HG03342 (cell line): ENCODE data around the gene ADORA2A.

Experiments
- ATAC-seq: cut with Tn5 transposase; IDR thresholded peaks from one replicate; pipeline ENCODE4 v1.9.1; 2021; ENCODE audit warnings: mild to moderate bottlenecking, moderate library complexity; ENCODE audit not compliant: unreplicated experiment

The ADORA2A gene

DNA sequence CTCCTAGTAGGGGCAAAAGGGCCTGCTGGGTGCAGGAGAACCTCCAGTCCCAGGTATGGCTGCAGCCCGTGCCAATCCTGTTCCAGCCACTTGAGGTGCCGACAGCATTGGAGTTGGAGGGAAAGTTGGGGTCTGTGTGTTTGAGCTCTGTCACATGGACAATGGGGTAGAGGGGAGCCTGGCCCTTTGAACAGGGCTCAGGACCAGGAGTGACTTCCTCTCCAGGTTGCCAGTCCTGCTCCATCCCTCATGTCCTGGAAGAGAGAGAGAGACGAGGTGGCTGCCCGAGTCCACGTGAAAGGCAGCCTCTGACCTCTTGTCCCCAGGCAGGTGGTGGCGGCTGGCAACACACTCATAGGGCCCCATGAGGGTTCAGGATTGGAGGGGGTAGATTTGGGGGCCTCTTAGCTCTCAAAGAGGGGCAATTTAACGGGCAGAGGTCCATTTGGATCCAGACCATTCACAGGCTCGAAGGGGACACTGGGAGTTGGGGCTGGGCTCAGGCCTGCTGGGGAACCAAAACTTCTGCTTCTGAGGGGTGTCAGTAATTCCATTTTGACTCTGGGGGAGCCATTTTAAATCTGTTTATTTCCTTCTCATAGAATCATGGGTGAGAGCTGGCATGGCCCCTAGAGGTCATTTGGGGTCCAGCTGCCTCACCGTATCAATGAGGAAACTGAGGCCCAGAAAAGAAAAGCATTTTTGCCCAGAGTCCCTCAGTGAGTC lies 4.1 kb downstream of the ADORA2A start:
- ATAC-seq, result no peak

DNA sequence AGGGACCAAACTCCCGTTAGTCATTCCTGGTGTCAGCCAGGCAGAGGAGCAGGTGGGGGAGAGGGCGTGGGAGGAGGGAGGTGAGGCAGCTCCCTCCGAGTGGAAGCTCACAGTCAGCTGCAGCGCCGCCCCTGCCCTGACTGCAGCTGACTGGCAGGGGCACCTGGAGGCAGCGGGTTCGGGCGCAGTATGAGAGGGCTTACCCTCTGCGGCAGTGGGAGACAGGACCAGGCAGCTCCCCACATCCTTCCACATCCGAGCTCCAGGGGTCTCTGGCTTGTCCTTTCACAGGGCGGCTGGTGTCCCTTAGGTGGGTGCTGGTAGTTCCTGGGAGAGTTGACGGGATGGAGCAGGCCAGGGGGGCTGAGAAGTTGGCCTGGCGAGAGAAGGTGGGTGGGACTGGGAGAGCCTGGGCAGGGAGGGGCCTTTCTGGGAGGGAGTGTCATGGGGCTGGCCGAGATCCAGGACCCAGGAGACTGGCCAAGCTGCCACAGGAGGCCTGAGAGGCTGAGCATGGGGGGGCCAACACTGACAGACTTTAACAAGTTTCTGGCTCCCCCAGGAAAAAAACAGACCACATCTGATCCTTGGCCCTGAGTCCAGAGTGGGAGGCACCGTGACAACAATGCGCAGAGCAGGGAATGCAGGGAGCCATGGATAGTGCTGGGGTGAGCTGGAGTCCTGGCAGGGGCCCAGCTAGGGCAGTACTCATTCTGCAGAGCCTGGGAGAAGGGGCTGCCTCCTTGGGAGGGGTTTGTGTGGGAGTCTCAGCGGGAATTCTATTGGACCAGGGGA lies 4.9 kb downstream of the ADORA2A start:
- ATAC-seq, result no peak

DNA sequence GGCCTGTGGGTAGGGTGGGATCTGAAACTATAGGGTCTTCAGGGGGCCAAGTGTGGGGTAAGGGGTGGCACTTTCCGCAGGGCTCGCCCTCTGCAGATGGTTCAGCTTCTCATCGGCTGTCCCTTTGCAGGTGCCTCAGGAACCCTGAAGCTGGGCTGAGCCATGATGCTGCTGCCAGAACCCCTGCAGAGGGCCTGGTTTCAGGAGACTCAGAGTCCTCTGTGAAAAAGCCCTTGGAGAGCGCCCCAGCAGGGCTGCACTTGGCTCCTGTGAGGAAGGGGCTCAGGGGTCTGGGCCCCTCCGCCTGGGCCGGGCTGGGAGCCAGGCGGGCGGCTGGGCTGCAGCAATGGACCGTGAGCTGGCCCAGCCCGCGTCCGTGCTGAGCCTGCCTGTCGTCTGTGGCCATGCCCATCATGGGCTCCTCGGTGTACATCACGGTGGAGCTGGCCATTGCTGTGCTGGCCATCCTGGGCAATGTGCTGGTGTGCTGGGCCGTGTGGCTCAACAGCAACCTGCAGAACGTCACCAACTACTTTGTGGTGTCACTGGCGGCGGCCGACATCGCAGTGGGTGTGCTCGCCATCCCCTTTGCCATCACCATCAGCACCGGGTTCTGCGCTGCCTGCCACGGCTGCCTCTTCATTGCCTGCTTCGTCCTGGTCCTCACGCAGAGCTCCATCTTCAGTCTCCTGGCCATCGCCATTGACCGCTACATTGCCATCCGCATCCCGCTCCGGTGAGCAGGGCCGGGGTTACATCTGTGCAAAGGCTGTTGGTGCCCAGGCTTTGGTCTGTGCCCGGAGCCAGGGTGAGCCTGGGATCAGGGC lies 5.8 kb downstream of the ADORA2A start:
- no peak for ATAC-seq

DNA sequence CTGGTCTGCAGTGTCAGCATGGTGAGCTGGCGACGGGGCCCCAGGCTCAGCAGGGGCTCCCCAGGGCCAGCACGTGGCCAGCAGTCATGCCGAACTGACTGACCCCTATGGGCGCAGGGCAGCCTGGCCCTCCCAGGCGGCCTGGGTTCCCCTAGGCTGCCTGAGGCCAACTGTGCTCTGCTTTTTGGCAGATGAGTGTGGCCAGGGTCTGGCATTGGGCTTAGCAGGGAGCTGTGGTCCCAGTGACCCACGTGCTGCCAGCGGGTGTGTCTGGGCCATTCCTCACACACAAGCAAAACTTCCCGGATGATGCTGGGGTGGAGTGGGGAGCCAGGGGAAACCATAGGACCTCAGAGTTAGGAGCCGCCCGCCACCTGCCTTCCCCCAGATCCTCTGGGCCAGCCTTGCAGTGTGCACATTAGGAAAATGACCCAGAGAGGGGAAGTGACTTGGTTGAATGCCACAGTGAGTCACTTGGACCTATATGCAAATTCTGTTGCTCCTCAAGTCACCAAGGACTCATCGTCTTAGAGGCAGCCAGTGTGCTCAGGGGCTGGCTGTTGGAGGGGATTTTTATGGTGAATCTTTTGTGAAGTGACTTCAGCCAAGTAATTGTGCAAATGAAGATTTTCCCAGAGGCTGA lies 6.5 kb downstream of the ADORA2A start:
- ATAC-seq, result peak; percentile 66

DNA sequence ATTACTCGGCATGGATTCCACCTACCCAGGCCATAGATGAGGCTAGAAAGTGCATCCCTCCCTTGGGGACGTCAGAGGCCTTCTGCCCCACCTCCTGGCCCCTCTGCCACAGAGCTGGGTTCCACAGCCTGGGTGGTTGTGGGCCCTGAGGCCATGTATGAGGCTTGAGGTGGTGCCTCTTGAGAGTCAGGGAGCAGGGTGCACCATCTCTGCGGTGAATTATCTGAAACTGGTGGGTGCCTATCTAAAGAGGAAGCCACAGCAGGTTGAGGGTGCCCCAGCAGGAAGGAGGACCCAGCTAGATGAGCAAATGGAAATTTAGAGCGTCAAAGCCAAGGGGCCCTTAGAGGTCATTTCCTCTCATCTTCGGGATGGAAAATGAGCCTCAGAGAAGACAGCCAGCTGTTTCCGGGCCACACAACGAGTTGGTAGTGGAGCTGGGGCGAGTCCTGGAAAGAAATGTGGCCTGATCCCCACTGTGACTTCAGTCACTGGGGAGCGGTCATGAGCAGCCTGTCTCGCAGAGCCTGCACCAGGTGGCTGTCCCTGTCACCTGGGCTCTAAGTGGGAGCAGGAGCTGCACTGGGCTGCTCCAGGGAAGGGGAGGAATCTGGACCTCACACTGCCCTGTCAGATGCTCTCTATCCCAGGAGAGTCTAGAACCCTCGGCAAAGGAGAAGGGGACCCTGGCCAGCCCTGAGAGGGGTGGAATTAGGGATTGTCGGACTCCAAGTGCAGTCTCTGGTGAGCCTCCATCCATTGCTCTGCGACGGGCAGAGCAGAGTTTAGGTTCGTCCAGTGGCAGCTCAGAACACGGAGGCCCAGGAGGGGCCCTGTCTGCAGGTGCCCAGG lies 7.3 kb downstream of the ADORA2A start:
- ATAC-seq, result peak; percentile 43

DNA sequence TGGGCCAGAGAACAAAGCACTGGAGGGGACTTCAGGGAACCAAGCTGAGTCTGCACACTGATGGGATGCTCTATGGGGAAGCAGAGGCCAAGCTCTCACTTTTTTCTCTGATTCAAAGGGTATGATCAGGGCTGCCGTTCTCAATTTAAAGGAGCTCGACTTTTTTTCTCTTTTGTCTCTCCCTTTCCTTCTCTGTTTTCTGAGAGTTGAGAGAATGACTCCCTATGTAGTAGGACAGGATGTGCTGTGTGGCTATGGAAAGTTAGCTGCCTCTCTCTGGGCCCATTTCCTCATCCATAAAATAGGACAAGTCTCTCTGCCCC lies 7.9 kb downstream of the ADORA2A start:
- no peak for ATAC-seq

DNA sequence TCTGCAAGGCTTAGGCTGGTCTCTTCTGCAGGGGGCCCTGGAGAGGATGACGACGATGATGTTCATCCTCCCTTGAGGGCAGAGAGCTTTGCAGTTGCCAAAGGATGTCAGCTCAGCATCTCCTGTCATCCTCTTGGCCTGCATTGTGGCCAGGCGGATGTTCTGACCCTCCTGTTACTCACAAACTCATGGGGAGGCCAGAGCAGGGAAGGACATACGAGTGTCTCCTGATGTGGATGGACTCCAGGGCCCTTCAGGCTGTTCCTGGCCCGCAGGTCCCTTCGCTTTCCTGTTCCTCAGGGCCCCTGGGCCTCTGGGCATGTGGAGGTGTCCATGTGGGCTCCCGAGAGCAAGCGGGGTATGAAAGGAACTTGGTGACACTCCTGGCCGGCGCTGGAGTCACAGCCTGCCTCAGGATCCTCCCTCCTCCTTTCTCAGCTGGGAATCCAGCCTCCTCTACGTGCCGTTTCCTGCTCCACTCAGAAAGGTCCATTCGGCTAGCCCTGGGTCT lies 8.5 kb downstream of the ADORA2A start:
- ATAC-seq, result no peak

DNA sequence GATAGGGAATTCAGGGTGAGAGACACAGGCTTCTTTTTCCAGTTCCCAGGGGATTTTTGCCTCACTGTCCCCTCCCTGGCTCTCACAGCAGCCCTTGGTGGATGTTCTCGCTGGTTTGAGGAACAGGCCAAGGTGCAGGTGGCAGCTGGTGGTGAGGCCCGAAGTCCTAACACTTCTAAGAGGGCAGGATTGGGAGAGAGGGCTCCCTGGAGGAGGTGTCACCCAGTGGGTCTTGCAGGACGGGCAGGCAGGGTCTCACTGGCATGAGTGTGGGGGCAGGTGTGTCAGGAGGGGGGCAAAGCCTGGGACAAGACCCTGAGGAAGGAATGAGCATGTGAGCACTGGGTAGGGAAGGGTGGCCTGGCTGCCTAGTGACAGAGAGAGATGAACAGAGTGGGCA lies 9.2 kb downstream of the ADORA2A start:
- ATAC-seq, result no peak

DNA sequence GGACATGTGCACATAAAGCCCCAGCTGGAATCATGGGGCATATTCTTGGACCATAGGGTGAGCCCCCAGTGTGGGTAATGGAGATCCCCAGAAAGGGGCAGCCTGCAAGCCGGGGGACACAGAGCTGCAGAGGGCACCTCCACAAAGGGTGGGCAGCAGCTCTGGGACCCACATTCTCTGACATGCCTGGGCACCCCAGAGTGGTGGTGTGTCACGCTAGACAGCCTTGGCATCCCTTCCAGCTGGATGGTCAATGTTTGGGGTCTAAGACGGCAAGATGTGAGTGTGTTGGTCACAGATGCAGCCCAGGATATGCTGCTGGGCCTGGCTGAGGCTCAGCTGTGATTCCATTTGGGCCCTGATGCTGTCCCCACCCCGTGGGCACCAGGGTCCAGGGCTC lies 9.7 kb downstream of the ADORA2A start:
- ATAC-seq, result no peak

DNA sequence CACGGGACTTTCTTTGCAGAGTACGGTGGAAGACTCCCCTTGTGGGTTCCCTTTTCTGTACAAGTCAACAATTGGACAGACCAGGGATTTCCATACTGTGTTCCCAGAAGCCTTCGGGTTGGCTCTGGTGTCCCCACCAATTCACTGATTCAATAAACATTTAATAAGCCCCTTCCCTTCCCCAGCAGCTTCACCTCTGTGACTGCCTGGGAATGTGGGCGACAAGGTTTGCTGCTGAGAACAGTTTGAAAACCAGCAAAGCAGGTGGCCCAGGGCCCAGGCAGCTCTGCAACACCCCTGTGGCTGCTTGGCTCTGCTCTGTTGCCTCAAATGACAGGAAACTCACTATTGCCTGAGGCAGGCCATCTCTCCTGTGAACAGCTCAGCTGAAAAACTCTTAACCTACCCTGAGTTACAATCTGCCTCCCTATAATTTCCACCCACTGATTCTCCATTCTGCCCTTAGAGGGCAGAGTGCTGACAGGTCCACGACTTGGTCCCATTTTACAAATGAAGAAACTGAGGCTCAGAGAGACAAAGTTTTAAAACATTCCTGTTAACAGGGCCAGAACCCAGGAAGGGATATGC lies 10.4 kb downstream of the ADORA2A start:
- no peak for ATAC-seq

DNA sequence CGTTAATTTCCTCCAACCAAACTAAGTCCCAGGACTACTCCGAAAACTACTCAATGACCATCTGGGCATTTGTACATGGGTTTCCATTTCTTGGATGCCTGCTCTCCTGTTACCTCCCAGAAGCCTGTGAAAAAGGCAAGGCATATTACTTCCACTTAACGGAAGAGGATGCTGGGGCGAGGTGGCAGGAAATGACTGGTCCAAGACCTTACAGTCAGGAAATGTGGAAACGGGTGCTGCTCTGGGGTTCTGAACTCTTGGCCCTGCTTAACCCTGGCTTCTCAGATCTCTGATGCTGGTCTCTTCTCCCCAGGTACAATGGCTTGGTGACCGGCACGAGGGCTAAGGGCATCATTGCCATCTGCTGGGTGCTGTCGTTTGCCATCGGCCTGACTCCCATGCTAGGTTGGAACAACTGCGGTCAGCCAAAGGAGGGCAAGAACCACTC lies 12.9 kb downstream of the ADORA2A start:
- ATAC-seq, result no peak

DNA sequence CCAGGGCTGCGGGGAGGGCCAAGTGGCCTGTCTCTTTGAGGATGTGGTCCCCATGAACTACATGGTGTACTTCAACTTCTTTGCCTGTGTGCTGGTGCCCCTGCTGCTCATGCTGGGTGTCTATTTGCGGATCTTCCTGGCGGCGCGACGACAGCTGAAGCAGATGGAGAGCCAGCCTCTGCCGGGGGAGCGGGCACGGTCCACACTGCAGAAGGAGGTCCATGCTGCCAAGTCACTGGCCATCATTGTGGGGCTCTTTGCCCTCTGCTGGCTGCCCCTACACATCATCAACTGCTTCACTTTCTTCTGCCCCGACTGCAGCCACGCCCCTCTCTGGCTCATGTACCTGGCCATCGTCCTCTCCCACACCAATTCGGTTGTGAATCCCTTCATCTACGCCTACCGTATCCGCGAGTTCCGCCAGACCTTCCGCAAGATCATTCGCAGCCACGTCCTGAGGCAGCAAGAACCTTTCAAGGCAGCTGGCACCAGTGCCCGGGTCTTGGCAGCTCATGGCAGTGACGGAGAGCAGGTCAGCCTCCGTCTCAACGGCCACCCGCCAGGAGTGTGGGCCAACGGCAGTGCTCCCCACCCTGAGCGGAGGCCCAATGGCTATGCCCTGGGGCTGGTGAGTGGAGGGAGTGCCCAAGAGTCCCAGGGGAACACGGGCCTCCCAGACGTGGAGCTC lies 13.5 kb downstream of the ADORA2A start:
- no peak for ATAC-seq

DNA sequence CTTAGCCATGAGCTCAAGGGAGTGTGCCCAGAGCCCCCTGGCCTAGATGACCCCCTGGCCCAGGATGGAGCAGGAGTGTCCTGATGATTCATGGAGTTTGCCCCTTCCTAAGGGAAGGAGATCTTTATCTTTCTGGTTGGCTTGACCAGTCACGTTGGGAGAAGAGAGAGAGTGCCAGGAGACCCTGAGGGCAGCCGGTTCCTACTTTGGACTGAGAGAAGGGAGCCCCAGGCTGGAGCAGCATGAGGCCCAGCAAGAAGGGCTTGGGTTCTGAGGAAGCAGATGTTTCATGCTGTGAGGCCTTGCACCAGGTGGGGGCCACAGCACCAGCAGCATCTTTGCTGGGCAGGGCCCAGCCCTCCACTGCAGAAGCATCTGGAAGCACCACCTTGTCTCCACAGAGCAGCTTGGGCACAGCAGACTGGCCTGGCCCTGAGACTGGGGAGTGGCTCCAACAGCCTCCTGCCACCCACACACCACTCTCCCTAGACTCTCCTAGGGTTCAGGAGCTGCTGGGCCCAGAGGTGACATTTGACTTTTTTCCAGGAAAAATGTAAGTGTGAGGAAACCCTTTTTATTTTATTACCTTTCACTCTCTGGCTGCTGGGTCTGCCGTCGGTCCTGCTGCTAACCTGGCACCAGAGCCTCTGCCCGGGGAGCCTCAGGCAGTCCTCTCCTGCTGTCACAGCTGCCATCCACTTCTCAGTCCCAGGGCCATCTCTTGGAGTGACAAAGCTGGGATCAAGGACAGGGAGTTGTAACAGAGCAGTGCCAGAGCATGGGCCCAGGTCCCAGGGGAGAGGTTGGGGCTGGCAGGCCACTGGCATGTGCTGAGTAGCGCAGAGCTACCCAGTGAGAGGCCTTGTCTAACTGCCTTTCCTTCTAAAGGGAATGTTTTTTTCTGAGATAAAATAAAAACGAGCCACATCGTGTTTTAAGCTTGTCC lies 14.3 kb downstream of the ADORA2A start:
- no peak for ATAC-seq

DNA sequence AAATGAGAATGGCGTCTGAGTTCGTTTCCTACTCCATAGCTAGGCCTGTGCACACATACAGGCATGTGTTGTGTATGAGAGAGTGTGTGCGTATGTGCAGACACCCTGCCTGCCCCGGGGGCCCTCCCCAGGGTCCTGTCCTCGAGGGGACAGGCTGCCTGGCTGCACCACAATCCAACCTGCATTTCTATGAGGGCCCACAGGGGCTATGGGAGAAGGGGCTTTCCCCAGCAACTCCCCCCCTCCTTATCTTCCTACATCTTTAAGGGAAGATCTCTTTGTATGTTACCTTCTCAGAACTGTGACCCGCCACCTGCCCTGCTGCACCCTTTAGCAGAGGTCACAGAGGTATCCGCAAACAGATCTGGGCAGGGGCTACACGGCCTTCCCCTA lies 14.9 kb downstream of the ADORA2A start:
- ATAC-seq, result no peak

DNA sequence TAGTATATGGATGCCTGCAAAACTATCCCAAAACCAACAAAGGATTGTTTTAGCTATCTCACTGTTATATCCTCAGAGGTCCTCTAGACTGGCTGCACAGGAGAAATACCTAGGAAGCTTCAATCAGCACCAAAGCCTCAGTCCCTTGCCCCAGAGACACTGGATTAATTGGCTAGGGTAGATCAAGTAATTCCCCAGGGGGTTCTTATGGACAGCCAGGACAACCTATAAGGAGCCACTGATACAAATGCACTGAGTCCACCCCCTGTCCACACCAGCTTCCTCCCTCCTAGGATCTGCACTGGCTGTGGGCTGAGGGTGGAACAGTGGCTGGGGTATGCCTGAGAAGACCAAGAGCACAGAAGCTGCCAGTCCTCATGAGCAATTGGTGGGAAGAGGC lies 16.3 kb downstream of the ADORA2A start:
- no peak for ATAC-seq

DNA sequence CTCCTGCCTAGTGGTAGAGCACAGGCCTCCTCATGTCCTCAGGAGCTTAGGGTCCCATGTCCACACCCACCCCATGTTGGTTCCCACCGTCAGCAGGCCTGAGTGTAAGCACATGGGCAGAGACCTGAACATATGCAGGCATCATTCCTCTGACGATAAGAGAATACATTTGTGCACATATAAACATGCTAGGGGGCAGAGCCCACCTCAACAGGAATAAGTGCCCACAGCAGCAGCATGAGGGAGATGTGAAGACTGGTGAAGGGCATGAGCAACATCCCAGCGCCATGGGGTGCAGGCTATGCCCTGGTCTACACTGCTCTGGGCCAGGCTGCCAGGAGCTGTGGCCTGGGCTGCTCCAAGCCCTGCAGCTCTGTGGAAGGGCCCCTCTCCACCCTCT lies 16.9 kb downstream of the ADORA2A start:
- ATAC-seq, result no peak

DNA sequence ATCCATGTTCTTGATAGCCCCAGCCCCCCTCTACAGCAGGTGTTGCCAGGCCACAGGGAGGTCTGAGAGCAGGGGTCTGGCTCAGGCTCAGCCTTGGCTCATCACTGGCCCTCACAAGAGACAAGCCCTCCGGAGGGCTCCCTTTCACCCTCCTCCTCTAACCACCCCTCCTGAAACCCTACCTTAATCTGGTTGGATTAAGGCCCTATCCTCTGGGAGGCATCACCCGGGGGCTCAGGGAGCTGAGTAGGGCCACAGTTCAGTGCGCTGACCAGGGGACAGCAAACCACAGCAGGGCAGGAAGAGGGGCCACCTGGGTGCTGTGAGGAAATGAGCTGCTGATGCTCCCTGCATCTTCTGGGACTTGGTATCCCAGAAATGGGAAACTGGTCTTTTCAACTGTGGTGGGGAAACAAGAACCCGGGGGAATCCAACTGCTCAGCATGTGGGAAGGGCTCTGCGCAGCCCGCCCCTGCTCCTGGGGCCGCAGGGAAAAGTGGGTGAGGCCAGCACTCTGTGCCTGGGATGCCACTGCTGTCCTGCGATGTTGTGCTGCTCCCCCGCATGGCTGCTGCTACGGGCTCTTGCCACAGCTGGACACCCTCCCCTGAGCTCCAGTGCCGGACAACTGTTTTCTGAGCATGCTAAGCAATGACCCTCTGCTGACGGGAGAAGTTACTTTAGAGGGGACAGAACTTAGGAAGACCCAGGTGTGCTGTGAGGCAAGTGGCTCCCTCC lies 17.5 kb downstream of the ADORA2A start:
- no peak for ATAC-seq
